Ectodermal cell (in vitro differentiated cells): ENCODE results near the gene HYKK.
"Not testable (repeated sequence)": the region's sequence is repeated elsewhere in the genome, so short reads cannot be mapped to it uniquely, and the experiment has no call there.

Experiments used
- H3K27ac ChIP-seq: 2 replicates; pipeline ENCODE4 v1.7.0; 2013; ENCODE audit warnings: mild to moderate bottlenecking, low read depth, low read length; ENCODE audit not compliant: insufficient read depth, poor library complexity, severe bottlenecking
- H3K27me3 ChIP-seq: 2 replicates; pipeline ENCODE4 v1.7.0; 2013; ENCODE audit warnings: mild to moderate bottlenecking, low read length; ENCODE audit not compliant: insufficient read depth, control insufficient read depth, poor library complexity, severe bottlenecking
- H3K36me3 ChIP-seq: one replicate; pipeline ENCODE4 v1.7.0; 2013; ENCODE audit warnings: low read length; ENCODE audit not compliant: control insufficient read depth, insufficient read depth
- H3K4me1 ChIP-seq: one replicate; pipeline ENCODE4 v1.7.0; 2013; ENCODE audit warnings: low read length; ENCODE audit not compliant: control insufficient read depth, insufficient read depth
- H3K4me3 ChIP-seq: 2 replicates; pipeline ENCODE4 v1.7.0; 2013; ENCODE audit warnings: low read depth, low read length, control low read depth; ENCODE audit not compliant: insufficient read depth
- H3K9me3 ChIP-seq: 2 replicates; pipeline ENCODE4 v1.7.0; 2013; ENCODE audit warnings: mild to moderate bottlenecking, low read length, moderate library complexity; ENCODE audit not compliant: control insufficient read depth
- WGBS, 2 experiments: methylation state at CpG; one replicate each; pipeline ENCODE4 v1.1.7; 2013; ENCODE audit warnings: missing lambda C conversion rate in 2 of 2; 5-methylcytosine and 5-hydroxymethylcytosine counted together

Gene HYKK

DNA sequence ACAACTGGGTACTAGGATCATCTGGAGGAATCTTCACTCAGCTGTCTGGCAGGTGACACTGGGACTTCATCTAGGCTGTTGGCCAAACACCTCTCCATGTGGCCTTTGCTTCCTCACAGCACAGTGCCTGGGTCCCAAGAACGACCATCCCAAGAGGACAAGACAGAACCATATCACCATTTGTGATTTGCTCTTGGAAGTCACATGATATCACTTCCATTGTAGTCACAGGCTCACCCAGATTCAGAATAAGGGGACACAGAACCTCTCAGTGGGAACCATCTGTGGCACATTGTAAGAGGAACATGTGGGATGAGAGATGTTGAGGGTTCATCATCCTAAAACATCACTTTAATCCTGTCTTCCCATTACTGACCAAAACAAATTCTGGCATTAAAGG, 31.0 kb downstream of the HYKK start:
- Histone ChIP-seq H3K27me3 (no peaks in the 10 kb centered on the region), H3K9me3 (no peaks in the 10 kb centered on the region), H3K27ac (no peak overlapping the region), H3K4me1 (peaks cover 12% of the 10 kb centered on the region), H3K4me3 (no peak overlapping the region), H3K36me3 (no peaks in the 10 kb centered on the region)
- 80 to 89% methylated on average over 1 of the region's 1 CpG for WGBS, 2 experiments

DNA sequence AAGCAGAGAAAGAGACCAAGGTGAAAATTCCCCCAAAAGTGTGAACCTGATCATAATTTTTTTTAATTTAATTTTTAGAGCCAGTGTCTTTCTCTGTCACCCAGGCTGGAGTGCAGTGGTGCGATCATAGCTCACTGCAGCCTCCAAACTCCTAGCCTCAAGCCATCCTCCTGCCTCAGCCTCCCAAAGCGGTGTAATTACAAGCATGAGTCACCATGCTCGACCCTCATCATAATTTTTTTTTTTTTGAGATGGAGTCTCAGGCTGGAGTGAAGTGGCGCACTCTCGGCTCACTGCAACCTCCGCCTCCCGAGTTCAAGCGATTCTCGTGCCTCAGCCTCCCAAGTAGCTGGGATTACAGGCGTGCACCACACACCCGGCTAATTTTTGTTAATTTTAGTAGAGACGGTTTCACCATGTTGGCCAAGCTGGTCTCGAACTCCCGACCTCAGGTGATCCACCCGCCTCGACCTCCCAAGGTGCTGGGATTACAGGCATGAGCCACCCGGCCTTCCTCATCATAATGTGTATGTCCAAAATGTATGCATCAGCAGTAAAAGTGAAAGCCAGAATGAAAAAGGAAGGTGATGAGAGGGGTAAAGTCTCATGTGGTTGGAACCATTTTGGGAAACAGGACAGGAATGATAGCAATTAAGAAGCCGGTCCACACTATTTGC, 32.2 kb downstream of the HYKK start:
- not testable (repeated sequence) for H3K9me3 ChIP-seq, H3K27ac ChIP-seq, H3K27me3 ChIP-seq, H3K36me3 ChIP-seq
- Histone ChIP-seq H3K4me3 (peak overlapping the region; percentile 83), H3K4me1 (peaks cover 12% of the 10 kb centered on the region)
- 80 to 83% methylated on average over 18 of the region's 18 CpGs for WGBS, 2 experiments

DNA sequence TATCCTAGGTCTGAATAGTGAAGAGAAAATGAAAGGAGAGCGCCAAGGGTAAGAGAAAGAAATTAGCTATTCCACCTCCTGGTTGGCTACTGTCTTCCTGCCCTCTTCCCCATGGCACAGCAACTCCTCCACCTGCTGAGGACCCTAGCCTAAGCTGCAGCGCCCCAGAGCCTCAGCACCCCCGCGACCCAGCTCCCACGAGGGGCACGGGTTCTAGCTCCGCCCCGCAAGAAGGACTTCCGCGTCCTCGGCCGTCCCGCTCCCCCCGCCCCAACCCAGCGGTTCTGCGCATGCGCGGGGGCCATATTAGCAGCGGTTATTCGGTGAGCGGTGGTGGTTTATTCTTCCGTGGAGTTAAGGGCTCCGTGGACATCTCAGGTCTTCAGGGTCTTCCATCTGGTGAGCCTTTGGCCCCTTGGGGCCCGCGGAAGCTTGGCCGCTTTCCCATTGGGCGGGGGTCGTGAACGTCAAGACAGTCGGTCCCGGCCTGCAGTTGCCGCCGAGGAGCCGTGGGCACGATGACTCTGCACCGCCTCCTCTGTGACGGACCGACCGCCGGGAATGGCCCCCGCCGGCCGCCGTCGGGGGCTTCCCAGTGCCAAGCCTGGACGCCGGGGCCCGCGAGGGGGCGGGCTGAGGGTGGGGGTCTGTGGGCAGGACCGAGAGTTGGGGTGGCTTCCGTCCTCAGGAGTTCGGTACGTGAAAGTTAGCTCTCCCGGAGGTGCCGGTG, 32.9 kb downstream of the HYKK start, which contains the start of gene PSMA4:
TSS of gene PSMA4 (plus strand) at position 304 of the 730 bp plus-strand sequence. CDS start 1,484 bp downstream, outside the sequence.
- WGBS, 2 experiments: 1% methylated on average over 56 of the region's 56 CpGs

DNA sequence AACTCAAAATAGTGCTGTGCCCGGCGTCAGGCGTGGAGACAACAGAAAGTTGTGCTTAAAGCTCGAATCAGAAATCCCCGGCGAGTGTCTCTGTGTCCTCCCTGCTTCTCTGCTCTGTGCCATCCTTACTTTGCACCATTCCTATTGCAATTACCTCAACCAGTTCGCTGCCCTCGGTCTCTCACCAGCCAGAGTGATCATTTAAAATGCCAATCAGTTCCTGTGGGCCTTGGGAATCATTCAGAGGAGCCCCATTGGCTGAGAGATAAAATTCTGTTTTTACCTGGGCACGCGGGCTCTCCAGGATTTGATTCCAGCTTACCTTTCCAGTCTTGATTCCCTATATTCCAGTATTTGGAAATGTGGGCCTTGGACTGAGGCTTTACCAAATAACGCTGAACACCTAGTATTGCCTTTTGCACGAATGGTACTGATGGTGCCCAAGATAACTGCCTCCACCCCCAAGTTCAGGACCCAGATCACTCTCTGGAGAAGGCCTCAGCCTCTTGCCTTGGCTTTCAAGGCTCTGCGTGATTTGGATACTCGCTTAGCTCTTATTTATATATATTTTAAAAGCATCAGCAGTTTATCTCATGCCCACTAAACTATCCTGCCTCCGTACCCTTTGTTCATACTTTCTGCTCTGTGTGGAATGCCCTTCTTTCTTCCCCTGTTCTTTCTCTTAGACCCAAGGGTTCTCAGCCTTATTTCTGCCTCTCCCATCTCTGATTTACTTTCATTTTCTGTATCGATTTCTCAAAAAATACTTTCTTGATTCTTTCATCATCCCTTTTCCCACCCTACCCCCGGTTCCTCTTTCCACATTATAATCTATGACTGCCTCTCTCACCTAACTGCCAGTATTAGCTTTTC, 33.7 kb downstream of the HYKK start:
- H3K36me3 ChIP-seq: peaks cover 15% of the 10 kb centered on the region
- no peaks in the 10 kb centered on the region for H3K9me3 ChIP-seq
- WGBS, 2 experiments: 19 to 21% methylated on average over 17 of the region's 17 CpGs
- H3K27ac ChIP-seq: peak overlapping the region; percentile 86
- no peaks in the 10 kb centered on the region for H3K27me3 ChIP-seq
- H3K4me3 ChIP-seq: peak overlapping the region; percentile 83
- peaks cover 12% of the 10 kb centered on the region for H3K4me1 ChIP-seq

More for the DNA sequence above, 32.9 kb downstream of the HYKK start, which contains the start of gene PSMA4:
- Histone ChIP-seq H3K9me3 (no peaks in the 10 kb centered on the region), H3K27me3 (no peaks in the 10 kb centered on the region), H3K4me1 (peaks cover 12% of the 10 kb centered on the region), H3K36me3 (peaks cover 7% of the 10 kb centered on the region), H3K27ac (peak within 1 kb of the TSS; percentile 86), H3K4me3 (peak within 1 kb of the TSS; percentile 83)

DNA sequence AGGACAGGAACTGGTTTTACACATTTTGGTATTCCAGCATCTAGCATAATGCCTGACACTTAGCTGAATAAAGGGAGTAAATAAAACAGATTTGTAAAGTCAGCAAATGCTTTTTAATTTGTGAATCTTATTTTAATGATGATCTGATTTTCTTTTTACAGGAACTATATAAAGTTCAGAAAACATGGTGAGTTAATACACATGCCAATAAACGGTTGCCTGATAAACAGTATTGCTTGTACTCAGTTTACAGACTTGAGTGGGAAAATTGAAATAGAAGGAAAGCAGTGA, 34.3 kb downstream of the HYKK start:
- H3K27ac ChIP-seq: no peak overlapping the region

DNA sequence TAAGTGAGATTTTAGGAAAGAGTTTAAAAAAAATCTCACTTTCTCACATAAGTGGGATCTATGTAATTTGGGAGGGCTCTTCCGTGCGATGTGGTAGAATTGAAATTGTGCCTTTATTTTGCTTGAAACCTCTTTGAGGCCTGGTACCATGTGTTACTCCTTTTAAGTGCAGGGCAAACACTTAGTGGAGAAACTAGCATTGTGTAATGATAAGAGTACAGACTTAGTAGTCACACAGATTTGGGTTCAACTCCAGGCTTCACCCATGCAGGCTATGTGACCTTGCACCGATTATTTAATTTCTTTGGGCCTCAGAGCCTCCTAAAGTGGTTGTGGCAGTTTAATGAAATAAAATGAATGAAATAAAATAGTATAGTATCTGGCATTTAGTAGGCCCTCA, 35.3 kb downstream of the HYKK start:
- no peak overlapping the region for H3K27ac ChIP-seq
- 97 to 98% methylated on average over 3 of the region's 3 CpGs for WGBS, 2 experiments
- peaks cover 12% of the 10 kb centered on the region for H3K4me1 ChIP-seq
- no peaks in the 10 kb centered on the region for H3K27me3 ChIP-seq
- no peak overlapping the region for H3K4me3 ChIP-seq
- H3K36me3 ChIP-seq: peaks cover 28% of the 10 kb centered on the region
- no peaks in the 10 kb centered on the region for H3K9me3 ChIP-seq

More for the DNA sequence above, 34.3 kb downstream of the HYKK start:
- Histone ChIP-seq H3K36me3 (peaks cover 18% of the 10 kb centered on the region), H3K9me3 (no peaks in the 10 kb centered on the region), H3K4me1 (peaks cover 12% of the 10 kb centered on the region), H3K4me3 (peak overlapping the region; percentile 83), H3K27me3 (no peaks in the 10 kb centered on the region)
- 100% methylated on average over 1 of the region's 1 CpG for WGBS, 2 experiments

DNA sequence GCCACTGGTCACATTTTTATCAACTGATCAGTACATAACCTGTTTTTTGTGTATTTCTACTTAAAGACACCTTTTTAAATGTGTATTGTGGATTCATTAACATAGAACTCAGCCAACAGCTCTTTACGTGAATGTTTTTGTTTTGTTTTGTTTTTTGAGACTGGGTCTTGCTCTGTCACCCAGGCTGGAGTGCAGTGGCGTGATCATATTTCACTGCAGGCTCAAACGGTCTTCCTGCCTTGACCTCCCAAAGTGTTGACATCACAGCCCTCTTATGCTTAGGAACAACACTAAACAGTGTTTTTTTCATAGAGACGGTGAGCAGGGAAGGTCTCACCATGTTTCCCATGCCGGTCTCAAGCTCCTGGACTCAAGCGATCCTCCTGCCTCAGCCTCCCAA, 42.8 kb downstream of the HYKK start:
- Histone ChIP-seq H3K9me3 (no peaks in the 10 kb centered on the region), H3K27ac (no peak overlapping the region), H3K4me3 (no peak overlapping the region), H3K36me3 (peaks cover 47% of the 10 kb centered on the region), H3K4me1 (no peaks in the 10 kb centered on the region), H3K27me3 (no peaks in the 10 kb centered on the region)
- 93 to 94% methylated on average over 6 of the region's 6 CpGs for WGBS, 2 experiments

DNA sequence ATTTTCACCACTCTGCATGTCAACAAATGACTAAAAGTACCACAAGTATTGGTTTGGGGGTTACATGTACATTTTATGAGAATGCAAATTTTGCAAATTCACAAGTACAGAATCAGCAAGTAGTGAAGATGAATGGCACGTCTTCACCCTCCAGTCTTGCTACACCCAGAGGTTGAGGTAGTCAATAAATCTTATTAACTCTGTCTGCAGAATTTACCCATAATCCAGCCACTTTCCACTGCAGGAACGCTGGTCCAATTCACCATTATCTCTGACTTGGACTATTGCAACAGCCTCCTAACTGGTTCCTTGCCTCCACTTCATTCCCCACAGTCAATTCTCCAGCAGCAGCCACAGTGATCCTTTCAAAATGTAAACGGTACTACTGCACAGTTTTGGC, 43.4 kb downstream of the HYKK start:
- Histone ChIP-seq H3K27ac (no peak overlapping the region), H3K9me3 (no peaks in the 10 kb centered on the region), H3K4me1 (no peaks in the 10 kb centered on the region), H3K4me3 (no peak overlapping the region), H3K36me3 (peaks cover 42% of the 10 kb centered on the region), H3K27me3 (no peaks in the 10 kb centered on the region)
- 89 to 95% methylated on average over 3 of the region's 3 CpGs for WGBS, 2 experiments

DNA sequence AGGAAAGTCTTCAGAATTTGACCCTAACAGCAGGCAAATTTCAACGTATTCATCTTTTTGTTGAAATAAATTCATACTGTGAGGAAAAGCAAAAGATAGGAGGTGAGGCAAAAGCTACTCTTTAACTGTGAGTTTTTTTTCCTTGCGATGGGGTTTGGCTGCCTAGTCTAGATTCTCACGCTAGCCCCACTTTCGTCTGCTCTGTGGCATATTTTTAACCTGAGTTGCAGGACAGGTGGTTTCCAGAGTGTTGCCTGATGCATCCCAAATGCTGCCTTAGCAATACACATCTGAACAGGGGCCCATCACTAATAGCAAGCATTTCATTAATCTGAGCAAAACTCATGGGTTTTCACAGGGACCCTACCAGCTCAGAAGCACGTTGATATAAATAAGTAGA, 44.5 kb downstream of the HYKK start:
- WGBS, 2 experiments: 92 to 93% methylated on average over 5 of the region's 5 CpGs
- H3K27ac ChIP-seq: no peak overlapping the region

DNA sequence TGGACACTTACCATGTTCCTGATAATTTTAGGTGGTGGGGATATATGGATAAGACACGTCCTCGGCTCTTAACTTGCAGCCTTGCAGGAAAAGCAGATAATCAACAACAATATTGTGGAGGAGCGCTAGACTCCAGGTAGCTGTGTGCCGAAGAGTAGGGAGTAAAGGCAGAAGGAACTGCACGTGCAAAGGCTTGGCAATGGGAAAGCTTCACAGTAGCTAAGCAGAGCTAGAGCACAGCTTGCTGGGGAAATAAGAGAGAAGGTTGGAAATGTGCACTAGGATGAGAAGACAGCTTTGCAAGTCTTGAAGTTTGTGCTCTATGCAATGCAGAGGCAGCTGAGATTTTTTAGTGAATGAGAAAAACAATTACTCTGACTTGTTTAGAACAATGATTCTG, 45.2 kb downstream of the HYKK start:
- Histone ChIP-seq H3K27me3 (no peaks in the 10 kb centered on the region), H3K4me1 (no peaks in the 10 kb centered on the region), H3K27ac (no peak overlapping the region), H3K4me3 (no peak overlapping the region), H3K36me3 (peaks cover 26% of the 10 kb centered on the region), H3K9me3 (no peaks in the 10 kb centered on the region)
- WGBS, 2 experiments: 84 to 88% methylated on average over 5 of the region's 5 CpGs

More for the DNA sequence above, 44.5 kb downstream of the HYKK start:
- Histone ChIP-seq H3K27me3 (no peaks in the 10 kb centered on the region), H3K4me1 (no peaks in the 10 kb centered on the region), H3K4me3 (no peak overlapping the region), H3K9me3 (no peaks in the 10 kb centered on the region), H3K36me3 (peaks cover 33% of the 10 kb centered on the region)
